Effector CD4-positive, alpha-beta T cell (primary cell): Measurements from ENCODE around the gene AGAP1.
"Not testable (repeated sequence)": the region's sequence is repeated elsewhere in the genome, so short reads cannot be mapped to it uniquely, and the experiment has no call there.

Experiments
- DNase-seq: peaks from one replicate; pipeline ENCODE4 v3.0.0-alpha.2; 2020

AGAP1 gene

GRCh38 chr2:235596272-235596671 lies 102.4 kb downstream of the AGAP1 start:
- no peak for DNase-seq

GRCh38 chr2:235597081-235597615 lies 103.3 kb downstream of the AGAP1 start:
- DNase-seq = no peak

- no peak for DNase-seq
These were observed 104.2 kb downstream of the AGAP1 start for GRCh38 chr2:235598026-235598425.

- no peak for DNase-seq
These were observed 105.0 kb downstream of the AGAP1 start for GRCh38 chr2:235598532-235599531.

GRCh38 chr2:235599596-235600338 lies 105.9 kb downstream of the AGAP1 start:
- no peak for DNase-seq

- no peak for DNase-seq
These were observed 106.6 kb downstream of the AGAP1 start for GRCh38 chr2:235600406-235600805.

GRCh38 chr2:235600926-235601325 lies 107.1 kb downstream of the AGAP1 start:
- DNase-seq = no peak

GRCh38 chr2:235601960-235602704 lies 108.3 kb downstream of the AGAP1 start:
- no peak for DNase-seq

- DNase-seq = not testable (repeated sequence)
These were observed 109.1 kb downstream of the AGAP1 start for GRCh38 chr2:235602971-235603370.

- DNase-seq = no peak
These were observed 109.8 kb downstream of the AGAP1 start for GRCh38 chr2:235603659-235604058.

- DNase-seq = no peak
These were observed 111.6 kb downstream of the AGAP1 start for GRCh38 chr2:235605312-235606003.

- no peak for DNase-seq
These were observed 112.3 kb downstream of the AGAP1 start for GRCh38 chr2:235606004-235606715.

GRCh38 chr2:235607546-235608199 lies 113.8 kb downstream of the AGAP1 start:
- no peak for DNase-seq

- no peak for DNase-seq
These were observed 114.5 kb downstream of the AGAP1 start for GRCh38 chr2:235608200-235608887.

GRCh38 chr2:235609321-235609720 lies 115.5 kb downstream of the AGAP1 start:
- no peak for DNase-seq

GRCh38 chr2:235609746-235610145 lies 115.9 kb downstream of the AGAP1 start:
- DNase-seq = no peak

- no peak for DNase-seq
These were observed 116.9 kb downstream of the AGAP1 start for GRCh38 chr2:235610696-235611257.

- no peak for DNase-seq
These were observed 117.5 kb downstream of the AGAP1 start for GRCh38 chr2:235611349-235611748.

- DNase-seq = no peak
These were observed 117.9 kb downstream of the AGAP1 start for GRCh38 chr2:235611756-235612155.
